CD4-positive, alpha-beta T cell (primary cell): ENCODE results near the gene RFC5. TPM values are rescaled to one million over a fixed set of nuclear protein-coding genes. Genes with fewer than 3 reads are reported as not detected.

ENCODE experiments used
- ATAC-seq: fragments of 200-7000 bp; cut with Tn5 transposase; one replicate; pipeline ENCODE4 v1.10.0; 2022; ENCODE audit warnings: mild to moderate bottlenecking; ENCODE audit not compliant: poor library complexity
- CTCF ChIA-PET: fragments of 350-600 bp; sonication (Branson Sonifier 250); formaldehyde crosslinking; loops from one replicate; lab custom pipeline; 2021; ENCODE audit warnings: antibody characterized with exemption, inconsistent platforms; lab: Charles Lee
- POLR2A ChIA-PET: fragments of 350-600 bp; sonication (Branson Sonifier 250); formaldehyde crosslinking; loops from one replicate; lab custom pipeline; 2021; ENCODE audit warnings: antibody characterized with exemption, inconsistent platforms; lab: Charles Lee
- DNase-seq, 14 experiments: peaks; one replicate each; pipeline ENCODE4 v3.0.0-alpha.2; 2013 to 2020; ENCODE audit warnings: mixed read lengths in 2 of 14
- H3K27ac ChIP-seq, 2 donors: one replicate each; pipeline versions ENCODE4 v1.5.1 to v1.7.0; 2013; ENCODE audit warnings: low read length in 2 of 2, low read depth in 1 of 2, mild to moderate bottlenecking in 1 of 2
- H3K27me3 ChIP-seq, 2 experiments: 1 replicate in 1 of 2; 2 replicates in 1 of 2; pipeline versions ENCODE4 v1.6.1 to v1.7.0; 2013; ENCODE audit warnings: low read length in 2 of 2, control low read depth in 1 of 2, mild to moderate bottlenecking in 1 of 2, moderate library complexity in 1 of 2; ENCODE audit not compliant: insufficient read depth in 2 of 2, control insufficient read depth in 1 of 2
- H3K36me3 ChIP-seq: one replicate; pipeline ENCODE4 v1.6.1; 2013; ENCODE audit warnings: low read length, control low read depth; ENCODE audit not compliant: insufficient read depth
- H3K4me1 ChIP-seq: one replicate; pipeline ENCODE4 v1.6.1; 2013; ENCODE audit warnings: low read length, control low read depth; ENCODE audit not compliant: insufficient read depth
- H3K4me3 ChIP-seq: one replicate; pipeline ENCODE4 v1.5.1; 2013; ENCODE audit warnings: mild to moderate bottlenecking, low read length, moderate library complexity
- H3K9me3 ChIP-seq, 2 experiments: 1 replicate in 1 of 2; 2 replicates in 1 of 2; pipeline versions ENCODE4 v1.6.1 to v1.7.0; 2013; ENCODE audit warnings: low read length in 2 of 2, mild to moderate bottlenecking in 2 of 2, control low read depth in 1 of 2, moderate library complexity in 1 of 2; ENCODE audit not compliant: control insufficient read depth in 1 of 2, insufficient read depth in 1 of 2
- H3K27ac Mint-ChIP-seq: one replicate; pipeline ENCODE4 v1.8.0; 2020; ENCODE audit warnings: mixed read lengths
- H3K27me3 Mint-ChIP-seq: one replicate; pipeline ENCODE4 v1.8.0; 2021; ENCODE audit warnings: mixed read lengths
- H3K36me3 Mint-ChIP-seq: one replicate; pipeline ENCODE4 v1.8.0; 2021; ENCODE audit warnings: low read depth, mixed read lengths
- H3K4me1 Mint-ChIP-seq: one replicate; pipeline ENCODE4 v1.8.0; 2021; ENCODE audit warnings: low read depth, mixed read lengths
- H3K4me3 Mint-ChIP-seq: one replicate; pipeline ENCODE4 v1.8.0; 2020; ENCODE audit warnings: mild to moderate bottlenecking, mixed read lengths
- H3K9me3 Mint-ChIP-seq: one replicate; pipeline ENCODE4 v1.8.0; 2020; ENCODE audit warnings: mixed read lengths
- intact Hi-C, 2 experiments: fragments of 100-400 bp; cut with DNase I in 1 of 2; cut with micrococcal nuclease in 1 of 2; formaldehyde crosslinking; loops; one replicate each; pipeline versions ENCODE4 v1.15.1 to v1.9.0; 2023 to 2025; cut with DNase I, micrococcal nuclease
- total RNA-seq, 174 experiments: library from RNA in 2 of 174; stranded (reverse) in 2 of 174; gene quantifications; one replicate each; pipeline ENCODE4 v1.2.3 and lab custom pipeline; 2021 to 2026
- TF ChIP-seq, protein P1 (sequence below): fragments of 200-600 bp; IDR thresholded peaks from one replicate; pipeline ENCODE4 v1.8.0; 2022; ENCODE audit warnings: antibody characterized with exemption, mild to moderate bottlenecking

Gene RFC5
- total RNA-seq, 2 experiments from 2014 or later = 8.7 to 9.1 TPM

DNA sequence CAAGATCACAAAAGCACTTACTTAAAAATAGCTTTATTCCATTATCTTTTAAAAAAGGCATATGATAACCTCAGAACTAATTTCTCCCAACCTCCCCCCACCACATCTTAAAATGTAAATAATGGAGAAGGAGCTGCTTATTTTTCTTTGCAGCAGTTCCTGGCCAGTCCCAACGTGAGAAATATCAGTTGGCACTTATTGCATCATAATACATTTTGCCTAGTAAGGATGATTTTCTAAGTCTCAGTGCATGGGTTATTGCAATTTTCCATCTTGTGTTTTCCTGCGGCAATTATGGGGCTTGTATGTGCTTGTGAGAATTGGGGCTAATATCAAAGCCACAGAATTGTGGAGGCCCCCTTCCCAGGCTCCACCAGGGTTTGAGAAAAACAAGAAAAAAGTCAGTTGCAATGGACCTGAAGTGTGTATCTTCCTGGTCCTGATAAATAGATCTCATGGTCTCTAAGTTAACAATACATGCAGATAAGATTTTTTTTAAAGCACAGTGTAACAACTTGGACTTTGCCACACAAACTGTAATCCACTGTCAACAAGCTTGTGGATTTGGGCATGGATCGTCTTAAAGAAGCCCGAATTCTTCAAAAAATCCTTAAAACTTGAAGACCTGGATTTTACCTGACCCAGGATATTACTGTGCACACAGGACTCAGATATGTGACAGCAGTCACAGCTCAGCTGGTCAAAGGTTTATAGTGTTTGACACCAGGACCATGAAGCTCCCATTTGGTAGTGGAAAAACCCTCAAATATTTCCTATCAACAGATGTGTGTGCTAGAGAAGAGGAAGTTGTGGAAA is 47.3 kb downstream of the RFC5 start:
- Mint-ChIP-seq H3K36me3 (peaks cover 24% of the 10 kb centered on the region), H3K27ac (peak overlapping the region; percentile 87), H3K27me3 (peaks cover 4% of the 10 kb centered on the region), H3K4me1 (peaks cover 49% of the 10 kb centered on the region), H3K9me3 (no peaks in the 10 kb centered on the region), H3K4me3 (peak overlapping the region; percentile 79)
- H3K9me3 ChIP-seq = no peaks in the 10 kb centered on the region
- ATAC-seq (no peak), DNase-seq (no peak)
- no peak overlapping the region for H3K27ac ChIP-seq
- no peaks in the 10 kb centered on the region for H3K36me3 ChIP-seq
- POLR2A ChIA-PET = interaction anchor here (0.6 to 1.5 kb wide), 5 partner anchors 31 to 309 kb away, joined by 3 to 12 read pairs (median 4); partner anchors contain the start of genes PEBP1, RFC5 and TAOK3
- peaks cover 30% of the 10 kb centered on the region for H3K4me1 ChIP-seq
- CTCF ChIA-PET = interaction anchor here (0.5 to 3.2 kb wide), 7 partner anchors 8 to 312 kb away, joined by 3 to 18 read pairs (median 4); partner anchors contain the start of genes SUDS3 and VSIG10
- no peak overlapping the region for H3K4me3 ChIP-seq
- TF ChIP-seq, protein P1, sequence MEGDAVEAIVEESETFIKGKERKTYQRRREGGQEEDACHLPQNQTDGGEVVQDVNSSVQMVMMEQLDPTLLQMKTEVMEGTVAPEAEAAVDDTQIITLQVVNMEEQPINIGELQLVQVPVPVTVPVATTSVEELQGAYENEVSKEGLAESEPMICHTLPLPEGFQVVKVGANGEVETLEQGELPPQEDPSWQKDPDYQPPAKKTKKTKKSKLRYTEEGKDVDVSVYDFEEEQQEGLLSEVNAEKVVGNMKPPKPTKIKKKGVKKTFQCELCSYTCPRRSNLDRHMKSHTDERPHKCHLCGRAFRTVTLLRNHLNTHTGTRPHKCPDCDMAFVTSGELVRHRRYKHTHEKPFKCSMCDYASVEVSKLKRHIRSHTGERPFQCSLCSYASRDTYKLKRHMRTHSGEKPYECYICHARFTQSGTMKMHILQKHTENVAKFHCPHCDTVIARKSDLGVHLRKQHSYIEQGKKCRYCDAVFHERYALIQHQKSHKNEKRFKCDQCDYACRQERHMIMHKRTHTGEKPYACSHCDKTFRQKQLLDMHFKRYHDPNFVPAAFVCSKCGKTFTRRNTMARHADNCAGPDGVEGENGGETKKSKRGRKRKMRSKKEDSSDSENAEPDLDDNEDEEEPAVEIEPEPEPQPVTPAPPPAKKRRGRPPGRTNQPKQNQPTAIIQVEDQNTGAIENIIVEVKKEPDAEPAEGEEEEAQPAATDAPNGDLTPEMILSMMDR = no peak
- H3K27me3 ChIP-seq = no peaks in the 10 kb centered on the region
- intact Hi-C loops = loop anchor here in 1 of 2 experiments (5.0 kb wide), 2 partner anchors 74 to 314 kb away; partner anchors contain the start of genes PEBP1 and SUDS3

DNA sequence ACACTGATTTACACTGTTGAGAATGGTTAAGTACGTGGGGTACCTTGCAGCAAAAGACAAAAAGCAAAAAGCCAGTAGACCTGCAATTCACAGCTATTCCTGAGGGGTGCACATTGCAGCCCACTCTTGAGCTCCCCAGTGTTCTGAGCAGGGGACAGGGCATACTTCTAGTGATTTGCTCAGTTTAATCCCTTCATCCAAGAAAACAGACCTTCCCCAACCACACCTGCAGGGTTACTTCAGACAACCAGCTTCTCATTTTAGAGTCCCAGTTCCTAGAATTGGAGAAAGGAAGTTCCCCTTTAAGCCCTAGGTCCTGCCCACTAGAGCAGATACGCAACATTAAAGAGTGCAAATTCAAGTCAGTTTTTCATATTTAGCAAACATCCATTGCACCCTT is 48.1 kb downstream of the RFC5 start:
- Histone ChIP-seq H3K27ac (no peak overlapping the region), H3K4me3 (no peak overlapping the region), H3K9me3 (no peaks in the 10 kb centered on the region), H3K36me3 (no peaks in the 10 kb centered on the region), H3K4me1 (peaks cover 30% of the 10 kb centered on the region), H3K27me3 (no peaks in the 10 kb centered on the region)
- Mint-ChIP-seq H3K4me3 (peak overlapping the region; percentile 78), H3K36me3 (peaks cover 22% of the 10 kb centered on the region), H3K4me1 (peaks cover 44% of the 10 kb centered on the region), H3K27ac (peak overlapping the region; percentile 87), H3K27me3 (peaks cover 4% of the 10 kb centered on the region), H3K9me3 (no peaks in the 10 kb centered on the region)
- intact Hi-C loops = loop anchor here in 1 of 2 experiments (5.0 kb wide), 2 partner anchors 73 to 313 kb away; partner anchors contain the start of genes PEBP1 and SUDS3
- DNase-seq (peak in 4 of 14 experiments; percentile 12 to 49 (median 32)), ATAC-seq (peak; percentile 49)
- POLR2A ChIA-PET = interaction anchor here (1.1 to 1.5 kb wide), 2 partner anchors 72 to 308 kb away, joined by 4 to 12 read pairs; partner anchors contain the start of genes PEBP1 and TAOK3
- CTCF ChIA-PET = interaction anchor here (0.5 to 3.2 kb wide), 7 partner anchors 9 to 311 kb away, joined by 3 to 18 read pairs (median 4); partner anchors contain the start of genes SUDS3 and VSIG10
- TF ChIP-seq, protein P1 = no peak

DNA sequence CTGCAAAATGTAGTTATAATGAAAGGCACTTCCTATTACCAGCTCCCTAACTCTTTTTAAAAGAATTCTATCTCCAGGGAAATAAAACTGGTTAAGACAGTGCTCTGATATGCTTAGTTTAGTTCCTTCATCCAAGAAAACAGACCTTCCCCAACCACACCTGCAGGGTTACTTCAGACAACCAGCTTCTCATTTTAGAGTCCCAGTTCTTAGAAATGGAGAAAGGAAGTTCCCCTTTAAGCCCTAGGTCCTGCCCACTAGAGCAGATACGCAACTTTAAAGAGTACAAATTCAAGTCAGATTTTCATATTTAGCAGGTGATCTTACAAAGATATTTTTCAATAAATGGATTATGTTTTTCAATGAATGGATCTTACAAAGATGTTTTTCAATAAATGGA is 48.9 kb downstream of the RFC5 start:
- intact Hi-C loops = no loop called here
- peak overlapping the region; percentile 78 for H3K4me3 Mint-ChIP-seq
- no peaks in the 10 kb centered on the region for H3K27me3 ChIP-seq
- H3K4me1 Mint-ChIP-seq = peaks cover 37% of the 10 kb centered on the region
- peaks cover 23% of the 10 kb centered on the region for H3K4me1 ChIP-seq
- ChIA-PET CTCF (interaction anchor here (0.6 to 3.2 kb wide), 3 partner anchors 10 to 49 kb away, joined by 3 to 18 read pairs (median 6); partner anchors contain the start of genes RFC5 and VSIG10), POLR2A (no interaction called here)
- H3K9me3 ChIP-seq = no peaks in the 10 kb centered on the region
- no peaks in the 10 kb centered on the region for H3K9me3 Mint-ChIP-seq
- H3K27ac Mint-ChIP-seq = no peak overlapping the region
- H3K27me3 Mint-ChIP-seq = peaks cover 4% of the 10 kb centered on the region
- ATAC-seq (no peak), DNase-seq (peak in 1 of 14 experiments; percentile 3)
- H3K36me3 ChIP-seq = no peaks in the 10 kb centered on the region
- H3K4me3 ChIP-seq = no peak overlapping the region
- H3K27ac ChIP-seq = no peak overlapping the region
- H3K36me3 Mint-ChIP-seq = peaks cover 14% of the 10 kb centered on the region
- TF ChIP-seq, protein P1 = no peak
